SH-SY5Y (cell line): ENCODE data around the gene DPM2.

Experiments used
- GATA2 ChIP-seq: IDR thresholded peaks from 2 replicates; pipeline ENCODE4 v1.6.1; 2011; ENCODE audit warnings: mild to moderate bottlenecking, low read depth, low read length
- GATA3 ChIP-seq: IDR thresholded peaks from 2 replicates; pipeline ENCODE4 v1.6.1; 2011; ENCODE audit warnings: low read depth, mild to moderate bottlenecking, low read length, moderate library complexity

DNA sequence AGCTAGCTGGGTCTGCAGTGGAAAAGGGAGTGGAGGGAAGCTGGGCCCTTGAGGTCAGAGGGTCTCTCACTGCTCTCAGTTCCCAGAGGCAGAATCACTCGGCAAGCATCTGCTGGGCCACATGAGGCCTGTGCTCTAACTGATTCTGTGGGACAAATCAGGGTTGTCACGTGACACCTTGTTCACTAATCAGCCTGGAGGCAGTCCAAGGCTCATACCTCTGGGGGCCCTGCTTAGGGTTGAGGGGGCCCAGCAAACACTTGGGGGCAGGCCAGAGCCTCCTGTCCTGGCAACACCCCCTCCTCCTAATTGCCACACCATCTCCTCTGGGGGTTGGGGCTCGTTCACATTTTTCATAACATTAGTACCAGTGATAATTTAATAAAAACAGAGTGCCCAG lies 9.1 kb upstream of the DPM2 start:
- TF ChIP-seq GATA3 (no peak), GATA2 (no peak)
